ENCODE data around the gene SETD6.
"Not testable (repeated sequence)": the region's sequence is repeated elsewhere in the genome, so short reads cannot be mapped to it uniquely, and the experiment has no call there.

The SETD6 gene

GRCh38 chr16:58548378-58548777 lies 33.1 kb downstream of the SETD6 start:
- no peak for DNase-seq

DNA sequence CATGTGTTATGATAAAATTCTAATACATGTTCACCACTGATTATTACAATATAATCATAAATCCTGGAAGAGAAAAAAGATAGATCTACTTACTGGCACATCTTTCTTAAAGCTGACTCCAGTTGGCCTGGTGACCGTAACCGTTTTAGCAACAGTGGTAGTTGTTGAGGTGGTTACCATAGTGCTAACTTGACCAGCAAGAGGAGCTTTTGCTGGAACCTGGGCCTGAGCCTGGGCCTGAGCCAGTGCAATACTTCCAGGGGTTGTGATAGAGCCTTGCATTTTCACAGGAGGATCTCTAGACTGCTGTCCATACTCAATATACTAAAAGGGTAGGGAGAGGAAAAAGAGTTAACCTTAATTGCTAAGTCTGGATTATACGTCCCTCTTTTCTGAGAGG lies 36.2 kb downstream of the SETD6 start:
- no peak for DNase-seq

- DNase-seq, result no peak
Observed at GRCh38 chr16:58556678-58557077, 41.4 kb downstream of the SETD6 start.

GRCh38 chr16:58563235-58563634 lies 47.9 kb downstream of the SETD6 start:
- no peak for DNase-seq

- no peak for DNase-seq
Observed at GRCh38 chr16:58563775-58564174, 48.5 kb downstream of the SETD6 start.

- not testable (repeated sequence) for DNase-seq
Observed at GRCh38 chr16:58565697-58566096, 50.4 kb downstream of the SETD6 start.

All from activated CD4-positive, CD25-positive, alpha-beta regulatory T cell (primary cell).